K562 (cell line): ENCODE data around the gene DNAJC15. TPM values are rescaled to one million over a fixed set of nuclear protein-coding genes. Genes with fewer than 3 reads are reported as not detected.
A peak's percentile ranks its signal among the peaks of the same experiment; 100 is the strongest.

Experiments
- ATAC-seq: fragments of 200-7000 bp; cut with Tn5 transposase; 3 replicates; pipeline ENCODE4 v1.9.1; 2020; ENCODE audit warnings: moderate library complexity
- BruUV-seq: library from RNA; stranded (reverse); fragments of 400-500 nt; replicated peaks from 2 replicates; lab custom pipeline; 2021; lab: Mats Ljungman, UMichigan
- CTCF ChIA-PET: fragments of 300-600 bp; formaldehyde crosslinking; extraction: SDS; loops from one replicate; lab custom pipeline; 2021; ENCODE audit warnings: low intra/inter-chr PET ratio; lab: Yijun Ruan, JAX
- POLR2A ChIA-PET: fragments of 300-600, 350-650 bp; sonication (Branson Sonifier 250); formaldehyde crosslinking; extraction: SDS; loops from one replicate; lab custom pipeline; 2021; ENCODE audit warnings: antibody characterized with exemption, inconsistent platforms; lab: Yijun Ruan, JAX
- DNase-seq, 4 experiments: peaks; one replicate each; pipeline versions ENCODE4 v3.0.0 to v3.0.0-alpha.2; 2011 to 2018; ENCODE audit warnings: low spot score in 3 of 4, mixed read lengths in 3 of 4; ENCODE audit errors: extremely low read depth in 1 of 4
- FAIRE-seq: peaks from 2 replicates; lab custom pipeline; 2011; peaks lifted over from hg19 to GRCh38; lab: Jason Lieb, UNC
- H2AFZ ChIP-seq: 2 replicates; pipeline ENCODE4 v1.6.0; 2011; ENCODE audit warnings: low read depth, low read length, control low read depth, inconsistent platforms
- H3K27ac ChIP-seq: fragments of 200-600 bp; 3 replicates; pipeline ENCODE4 v1.8.0; 2011; ENCODE audit warnings: low read depth, mild to moderate bottlenecking, control low read depth, inconsistent platforms, low read length, moderate library complexity, mixed read lengths; ENCODE audit errors: extremely low read depth
- H3K27me3 ChIP-seq, 2 experiments: fragments of 300-600 bp in 1 of 2; 2 replicates in 1 of 2; 3 replicates in 1 of 2; pipeline versions ENCODE4 v1.6.0 to v1.8.0; 2011; ENCODE audit warnings: inconsistent platforms in 2 of 2, low read length in 2 of 2, mild to moderate bottlenecking in 1 of 2, mixed read lengths in 1 of 2, moderate library complexity in 1 of 2; ENCODE audit not compliant: control insufficient read depth in 2 of 2, insufficient read depth in 2 of 2
- H3K36me3 ChIP-seq: fragments of 300-600 bp; 3 replicates; pipeline ENCODE4 v1.8.0; 2011; ENCODE audit warnings: mild to moderate bottlenecking, low read length, inconsistent platforms; ENCODE audit not compliant: control insufficient read depth, insufficient read depth
- H3K4me1 ChIP-seq, 2 experiments: fragments of 200-600 bp in 1 of 2; replicated peaks in 1 of 2; 2 replicates in 1 of 2; 3 replicates in 1 of 2; pipeline versions ENCODE4 v1.5.1 to v1.8.0; 2011; ENCODE audit warnings: inconsistent platforms in 2 of 2, low read length in 2 of 2, mild to moderate bottlenecking in 1 of 2, mixed read lengths in 1 of 2, moderate library complexity in 1 of 2; ENCODE audit not compliant: control insufficient read depth in 2 of 2, insufficient read depth in 2 of 2
- H3K4me2 ChIP-seq: 2 replicates; pipeline ENCODE4 v1.6.1; 2011; ENCODE audit warnings: low read length, control low read depth, inconsistent platforms, mixed read lengths; ENCODE audit not compliant: insufficient read depth
- H3K4me3 ChIP-seq: fragments of 200-600 bp; sonication (generic), shearing (Covaris generic); 2 replicates; pipeline ENCODE4 v1.5.1; 2016; ENCODE audit warnings: control low read depth, inconsistent platforms
- H3K79me2 ChIP-seq: fragments of 200-600 bp; 3 replicates; pipeline ENCODE4 v1.8.0; 2011; ENCODE audit warnings: low read length, inconsistent platforms; ENCODE audit not compliant: control insufficient read depth, insufficient read depth
- H3K9ac ChIP-seq, 2 experiments: 2 replicates each; pipeline versions ENCODE4 v1.6.0 to v1.6.1; 2011; ENCODE audit warnings: low read depth in 2 of 2, low read length in 2 of 2, control low read depth in 1 of 2, inconsistent platforms in 1 of 2, mild to moderate bottlenecking in 1 of 2, mixed read lengths in 1 of 2; ENCODE audit not compliant: insufficient read depth in 1 of 2
- H3K9me1 ChIP-seq: one replicate; pipeline ENCODE4 v1.6.0; 2011; ENCODE audit warnings: inconsistent platforms, mild to moderate bottlenecking, low read length, moderate library complexity; ENCODE audit not compliant: control insufficient read depth, insufficient read depth
- H3K9me3 ChIP-seq: replicated peaks from 2 replicates; pipeline ENCODE4 v1.5.1; 2011; ENCODE audit warnings: low read depth, low read length, inconsistent platforms; ENCODE audit not compliant: control insufficient read depth, insufficient read depth
- H4K20me1 ChIP-seq: replicated peaks from 2 replicates; pipeline ENCODE4 v1.6.1; 2011; ENCODE audit warnings: low read length, inconsistent platforms, mixed read lengths; ENCODE audit not compliant: control insufficient read depth, insufficient read depth
- ELF1 ChIP-seq: fragments of 200-800 bp; sonication (Bioruptor generic); IDR thresholded peaks from 2 replicates; pipeline ENCODE4 v1.6.1; 2016; ENCODE audit warnings: missing genetic modification characterization, missing compliant biosample characterization
- ELF4 ChIP-seq: fragments of 450-650 bp; formaldehyde crosslinking; IDR thresholded peaks from 2 replicates; pipeline ENCODE4 v1.4.0; 2022; ENCODE audit warnings: missing genetic modification characterization
- MAZ ChIP-seq, 2 experiments: fragments of 450-650 bp in 1 of 2; sonication (generic) in 1 of 2; formaldehyde crosslinking; IDR thresholded peaks in 1 of 2; conservative IDR thresholded peaks in 1 of 2; 2 replicates each; pipeline versions ENCODE4 v1.4.0 to v1.5.0; 2020; ENCODE audit warnings: mild to moderate bottlenecking in 1 of 2, missing genetic modification reagents in 1 of 2
- MCM3 ChIP-seq: fragments of 450-650 bp; IDR thresholded peaks from 2 replicates; pipeline ENCODE4 v1.6.1; 2016
- MTF1 ChIP-seq: fragments of 250-450 bp; sonication (Bioruptor Pico); IDR thresholded peaks from 2 replicates; pipeline ENCODE4 v1.9.0; 2021; ENCODE audit warnings: moderate library complexity, mild to moderate bottlenecking, inconsistent platforms, borderline replicate concordance
- TRIM24 ChIP-seq, 2 experiments: fragments of 450-650 bp; IDR thresholded peaks; 2 replicates each; pipeline ENCODE4 v1.6.1; 2016
- YY1 ChIP-seq, 3 experiments: IDR thresholded peaks; 2 replicates each; pipeline ENCODE4 v1.6.1; 2011; ENCODE audit warnings: low read length in 2 of 3, mild to moderate bottlenecking in 2 of 3, moderate library complexity in 2 of 3, borderline replicate concordance in 1 of 3, control low read depth in 1 of 3, low read depth in 1 of 3; ENCODE audit not compliant: insufficient read depth in 3 of 3, insufficient replicate concordance in 2 of 3, control insufficient read depth in 1 of 3, insufficient read length in 1 of 3; ENCODE audit errors: extremely low read depth in 1 of 3
- ZKSCAN3 ChIP-seq: fragments of 250-450 bp; sonication (Bioruptor Pico); IDR thresholded peaks from 2 replicates; pipeline ENCODE4 v1.4.0; 2020
- WGBS: fragments of 100-300 bp; shearing (Covaris generic); methylation state at CpG from one replicate; pipeline ENCODE4 v1.1.6; 2016; ENCODE audit warnings: low coverage, mixed read lengths; ENCODE audit not compliant: insufficient coverage; ENCODE audit errors: missing lambda C conversion rate; 5-methylcytosine and 5-hydroxymethylcytosine counted together
- in situ Hi-C: fragments of 300-500 bp; cut with MboI; formaldehyde crosslinking; loops from 4 replicates; pipeline ENCODE4 v1.15.0; 2018; ENCODE audit warnings: inconsistent platforms, mixed read lengths
- intact Hi-C: fragments of 100-400 bp; cut with micrococcal nuclease; formaldehyde crosslinking; loops from 2 replicates; pipeline ENCODE4 v1.14.2; 2022
- polyA plus RNA-seq, 8 experiments: library from polyadenylated mRNA; depleted of rRNA in 4 of 8; stranded (reverse) in 5 of 8; unstranded in 3 of 8; fragments of >200 nt; fragmentation: Nextera tagmentation in 2 of 8; fragmentation: Illumina TruSeq in 1 of 8; extraction: Ambion mirVana in 2 of 8; extraction: Trizol in 1 of 8; gene quantifications; 2 replicates each; pipeline versions ENCODE4 v1.2.1 to v1.2.3, GENCODE V29; 2011 to 2014; ENCODE audit warnings: inconsistent platforms in 1 of 8, missing spikeins in 1 of 8
- total RNA-seq, 7 experiments: library from RNA; depleted of rRNA in 6 of 7; stranded (reverse); fragments of >200 nt in 6 of 7; fragmentation: Illumina TruSeq in 2 of 7; extraction: Trizol in 2 of 7; gene quantifications; 2 replicates each; pipeline versions ENCODE4 v1.2.1 to v1.2.3, GENCODE V29; 2011 to 2021; ENCODE audit warnings: low replicate concordance in 1 of 7
- TF ChIP-seq, protein P1 (sequence below): fragments of 450-650 bp; IDR thresholded peaks from 2 replicates; pipeline ENCODE4 v1.6.1; 2016

DNAJC15 gene
- total and polyA plus RNA-seq, 9 of the 15 experiments (the other 6 are each of a cell fraction or from before 2014, with no cell fraction given), result 0.47 to 3.8 (median 1.0) TPM

DNA sequence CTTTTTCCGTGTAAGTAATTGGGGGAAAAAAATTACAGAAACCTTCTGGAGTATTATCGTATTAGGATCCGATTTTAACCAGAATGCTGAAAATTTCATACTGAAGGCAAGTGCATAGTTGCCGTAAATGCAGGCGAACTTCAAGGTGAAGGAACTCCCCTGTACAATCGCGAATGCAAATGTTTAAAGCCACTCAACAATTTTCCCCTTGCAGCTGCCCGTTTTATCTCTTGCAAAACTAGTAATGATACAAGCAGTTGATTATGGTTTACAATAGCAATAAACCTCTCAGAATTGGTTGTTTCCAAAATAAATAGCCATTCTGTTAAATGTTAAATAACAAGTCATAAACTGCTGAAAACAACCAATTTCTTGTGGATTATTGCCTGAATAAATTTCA is 105.7 kb downstream of the DNAJC15 start (continued):
- no peak for TF ChIP-seq YY1 (IDR thresholded peaks at IDR 0.05; ENCODE audit: borderline replicate concordance in 1 of 3, control insufficient read depth in 1 of 3, extremely low read depth in 1 of 3, insufficient read depth in 3 of 3, insufficient read length in 1 of 3, insufficient replicate concordance in 2 of 3, low read depth in 1 of 3, low read length in 2 of 3)
- no peak for TF ChIP-seq MCM3
- TF ChIP-seq MAZ (CRISPR knock-in tag; conservative IDR thresholded peaks at IDR 0.05 in 1 of 2, IDR thresholded peaks at IDR 0.05 in 1 of 2), result no peak
- TF ChIP-seq ELF4 (CRISPR knock-in tag), result no peak
- TF ChIP-seq ELF1 (tag), result no peak
- TF ChIP-seq TRIM24 (IDR thresholded peaks at IDR 0.05), result no peak
- no peak for TF ChIP-seq MTF1 (CRISPR knock-in tag)

GRCh38 chr13:43129511-43130110 is 106.2 kb downstream of the DNAJC15 start:
- ChIA-PET CTCF (no interaction called here), POLR2A (no interaction called here)
- H3K4me3 ChIP-seq, result no peak overlapping the region
- no peak for FAIRE-seq
- no peak overlapping the region for H3K9ac ChIP-seq
- ATAC-seq, result no peak
- 0% methylated on average over 3 of the region's 3 CpGs for WGBS
- in situ Hi-C loops, result no loop called here
- H2AFZ ChIP-seq, result no peak overlapping the region
- no peaks in the 10 kb centered on the region for H3K36me3 ChIP-seq
- intact Hi-C loops, result no loop called here
- H3K9me1 ChIP-seq, result no peaks in the 10 kb centered on the region
- H3K79me2 ChIP-seq, result no peaks in the 10 kb centered on the region
- H3K9me3 ChIP-seq, result no peaks in the 10 kb centered on the region
- TF ChIP-seq ZKSCAN3 (CRISPR knock-in tag), result no peak
- TF ChIP-seq, protein P1, sequence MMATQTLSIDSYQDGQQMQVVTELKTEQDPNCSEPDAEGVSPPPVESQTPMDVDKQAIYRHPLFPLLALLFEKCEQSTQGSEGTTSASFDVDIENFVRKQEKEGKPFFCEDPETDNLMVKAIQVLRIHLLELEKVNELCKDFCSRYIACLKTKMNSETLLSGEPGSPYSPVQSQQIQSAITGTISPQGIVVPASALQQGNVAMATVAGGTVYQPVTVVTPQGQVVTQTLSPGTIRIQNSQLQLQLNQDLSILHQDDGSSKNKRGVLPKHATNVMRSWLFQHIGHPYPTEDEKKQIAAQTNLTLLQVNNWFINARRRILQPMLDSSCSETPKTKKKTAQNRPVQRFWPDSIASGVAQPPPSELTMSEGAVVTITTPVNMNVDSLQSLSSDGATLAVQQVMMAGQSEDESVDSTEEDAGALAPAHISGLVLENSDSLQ, result peak; percentile 13; the same call in 1 of the 2 replicates
- no TSS peak for BruUV-seq
- H3K4me1 ChIP-seq, result no peaks in the 10 kb centered on the region
- no peak overlapping the region for H3K27ac ChIP-seq
- H3K4me2 ChIP-seq, result no peak overlapping the region
- no peaks in the 10 kb centered on the region for H4K20me1 ChIP-seq
- no peak for DNase-seq
- H3K27me3 ChIP-seq, result peaks cover 0 to under 1% of the 10 kb centered on the region in 2 experiments; a peak in 1 of 5 replicates
